PFSK-1 (cell line): ENCODE data around the gene HS3ST4.

Experiments used
- POLR2AphosphoS5 ChIP-seq: IDR thresholded peaks from 2 replicates; pipeline ENCODE4 v1.6.1; 2012; ENCODE audit warnings: low read depth, mild to moderate bottlenecking, control low read depth, low read length, moderate library complexity
- REST ChIP-seq, 2 experiments: IDR thresholded peaks; 2 replicates each; pipeline versions ENCODE4 v1.6.1 to v1.8.0; 2011 to 2012; ENCODE audit warnings: low read depth in 2 of 2, low read length in 2 of 2, control low read depth in 1 of 2, inconsistent platforms in 1 of 2, mild to moderate bottlenecking in 1 of 2, moderate library complexity in 1 of 2; ENCODE audit not compliant: insufficient read depth in 1 of 2
- SIN3A ChIP-seq: IDR thresholded peaks from 2 replicates; pipeline ENCODE4 v1.6.1; 2012; ENCODE audit warnings: mild to moderate bottlenecking, low read length, moderate library complexity, borderline replicate concordance; ENCODE audit not compliant: insufficient read depth
- TAF1 ChIP-seq: IDR thresholded peaks from 2 replicates; pipeline ENCODE4 v1.6.1; 2012; ENCODE audit warnings: low read length, control low read depth, borderline replicate concordance; ENCODE audit not compliant: insufficient read depth

GRCh38 chr16:26175944-26176343 lies 484.2 kb downstream of the HS3ST4 start:
- TF ChIP-seq TAF1 = no peak
- no peak for TF ChIP-seq REST (IDR thresholded peaks at IDR 0.05; ENCODE audit: insufficient read depth in 1 of 2, low read depth in 2 of 2, low read length in 2 of 2)
- TF ChIP-seq POLR2AphosphoS5 = no peak
- no peak for TF ChIP-seq SIN3A
